GM12874 (cell line): ENCODE results near the gene RIPPLY2.

Experiments used
- CTCF ChIP-seq: IDR thresholded peaks from 2 replicates; pipeline ENCODE4 v1.5.1; 2011; ENCODE audit warnings: low read depth, mild to moderate bottlenecking, control low read depth, low read length, moderate library complexity; ENCODE audit not compliant: insufficient read depth

The RIPPLY2 gene, protein sequence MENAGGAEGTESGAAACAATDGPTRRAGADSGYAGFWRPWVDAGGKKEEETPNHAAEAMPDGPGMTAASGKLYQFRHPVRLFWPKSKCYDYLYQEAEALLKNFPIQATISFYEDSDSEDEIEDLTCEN

DNA sequence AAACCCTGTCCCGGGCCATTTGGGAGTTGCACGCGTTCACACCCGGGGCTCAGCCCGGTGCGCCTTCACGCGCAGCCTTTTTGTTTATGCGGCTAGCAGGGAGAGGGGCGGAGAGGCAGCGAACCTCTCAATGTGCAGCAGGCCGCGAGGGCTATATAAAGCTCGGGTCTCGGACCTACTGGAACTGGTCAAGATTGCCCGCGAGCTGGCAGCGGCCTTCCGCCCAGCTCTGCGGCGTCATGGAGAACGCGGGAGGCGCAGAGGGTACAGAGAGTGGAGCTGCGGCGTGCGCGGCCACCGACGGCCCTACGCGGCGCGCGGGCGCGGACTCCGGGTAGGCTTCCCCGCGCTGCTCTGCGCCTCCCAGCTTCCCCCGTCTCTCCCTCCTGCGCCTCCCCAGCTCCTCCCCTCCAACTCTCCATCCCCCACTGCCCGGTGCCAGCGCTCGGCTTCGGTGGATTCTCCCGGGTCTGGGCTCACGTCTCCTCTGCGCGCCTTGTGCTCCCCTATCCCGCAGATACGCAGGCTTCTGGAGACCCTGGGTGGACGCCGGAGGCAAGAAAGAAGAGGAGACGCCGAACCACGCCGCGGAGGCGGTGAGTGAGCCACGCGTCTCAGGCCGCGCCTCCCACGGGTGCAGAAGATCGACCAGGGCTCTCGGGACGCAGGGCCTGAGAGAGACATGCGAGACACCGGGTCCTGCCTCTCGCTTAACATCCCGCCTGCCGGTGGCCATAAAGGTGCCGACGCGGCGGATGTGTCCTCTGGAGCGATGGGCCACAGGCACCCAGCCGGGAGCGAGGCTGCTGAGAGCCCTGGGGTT lies at the start of gene RIPPLY2:
TSS of gene RIPPLY2 (plus strand) at position 183 of the 823 bp plus-strand sequence. CDS start at position 240, 57 bp downstream.
- TF ChIP-seq CTCF, result no peak

GRCh38 chr6:83804886-83805285 lies 48.3 kb upstream of the RIPPLY2 start:
- no peak for TF ChIP-seq CTCF

GRCh38 chr6:83808005-83808404 lies 45.2 kb upstream of the RIPPLY2 start:
- no peak for TF ChIP-seq CTCF

DNA sequence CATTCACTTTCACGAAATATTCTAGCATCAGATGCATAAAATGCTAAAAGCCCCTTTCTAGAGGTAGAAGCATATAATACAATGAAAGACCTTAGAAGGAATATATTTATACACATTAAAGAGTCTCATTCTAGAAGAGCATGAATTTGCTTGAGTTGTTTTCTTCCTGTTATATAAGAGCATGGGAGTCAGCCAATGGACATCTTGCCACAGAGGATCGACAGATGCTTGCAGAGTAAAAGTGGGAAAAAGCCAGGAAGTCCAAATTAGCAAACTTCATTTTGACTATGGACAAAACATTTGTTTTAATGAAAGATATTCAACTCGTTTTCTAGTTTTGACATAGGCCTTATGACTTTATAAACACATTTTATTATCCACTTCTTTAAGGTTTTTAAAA lies 44.2 kb upstream of the RIPPLY2 start:
- TF ChIP-seq CTCF, result no peak

DNA sequence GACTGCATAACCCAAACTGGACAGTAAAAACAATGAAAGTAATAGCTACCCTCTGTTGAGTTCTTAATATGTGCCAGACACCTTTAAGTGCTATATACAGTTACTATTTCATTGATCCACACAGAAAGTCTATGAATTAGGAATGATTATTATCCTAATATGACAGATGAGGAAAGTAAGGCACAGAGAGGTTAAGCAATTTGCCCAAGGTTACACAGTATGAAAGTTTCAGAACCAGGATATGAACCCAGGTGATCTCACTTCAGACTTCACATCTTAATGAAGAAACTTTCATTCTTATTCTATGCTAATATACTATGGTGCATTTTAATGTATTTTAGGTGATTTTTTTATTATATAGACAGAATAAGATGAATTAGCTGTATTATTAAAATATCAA lies 40.6 kb upstream of the RIPPLY2 start:
- no peak for TF ChIP-seq CTCF

DNA sequence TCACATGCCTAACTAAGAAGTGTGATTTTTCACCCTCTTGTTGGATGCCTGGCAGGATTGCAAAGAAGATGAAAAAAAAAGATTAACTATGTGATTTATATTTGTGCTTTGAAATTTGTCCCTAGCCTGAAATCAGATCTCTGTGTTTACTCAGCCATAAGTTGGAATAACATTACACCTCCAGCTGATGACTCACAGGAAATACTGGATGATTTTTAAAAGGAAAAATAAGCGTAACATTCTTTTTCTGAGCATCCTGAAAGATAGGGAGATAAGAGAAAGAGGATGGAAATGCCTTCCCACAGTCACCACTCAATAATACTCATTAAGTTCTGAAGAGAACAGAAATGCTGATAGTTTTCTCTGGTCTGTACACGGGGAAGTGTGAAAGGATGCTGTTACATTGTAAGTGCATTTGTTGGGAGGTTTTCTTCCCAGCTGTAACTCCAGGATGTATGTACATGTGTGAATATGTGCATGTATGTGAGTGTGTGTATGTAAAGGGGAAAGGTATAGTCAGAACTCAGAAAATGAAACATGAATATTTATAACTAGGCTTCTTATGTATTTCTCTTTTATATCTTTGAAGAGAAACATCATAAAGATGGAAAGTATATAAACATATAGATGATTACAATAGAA lies 37.4 kb upstream of the RIPPLY2 start:
- TF ChIP-seq CTCF, result no peak

DNA sequence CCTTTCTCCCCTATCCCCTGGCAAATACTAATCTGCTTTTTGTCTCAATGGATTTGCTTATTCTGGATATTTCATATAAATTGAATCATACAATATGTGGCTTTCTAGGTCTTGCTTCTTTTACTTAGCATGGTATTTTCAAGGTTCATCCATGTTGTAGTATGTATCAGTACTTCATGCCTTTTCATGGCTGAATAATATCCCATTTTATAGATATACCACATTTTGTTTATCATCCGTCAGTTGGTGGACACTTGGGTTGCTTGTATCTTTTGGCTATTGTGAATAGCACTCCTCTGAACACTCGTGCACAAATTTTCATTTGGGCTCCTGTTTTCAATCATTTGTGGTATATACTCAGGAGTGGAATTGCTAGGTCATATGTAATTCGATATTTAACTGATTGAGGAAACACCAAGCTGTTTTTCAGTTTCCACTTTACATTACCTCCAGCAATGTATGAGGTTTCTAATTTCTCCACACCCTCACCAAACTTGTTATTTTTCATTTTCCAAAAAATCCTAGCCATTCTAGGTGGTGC lies 30.5 kb upstream of the RIPPLY2 start:
- TF ChIP-seq CTCF, result no peak
